ENCODE results near the gene NPC2. TPM values are rescaled to one million over a fixed set of nuclear protein-coding genes. Genes with fewer than 3 reads are reported as not detected.

The NPC2 gene
- total RNA-seq, 1 experiment from 2014 or later = 141 TPM

DNA sequence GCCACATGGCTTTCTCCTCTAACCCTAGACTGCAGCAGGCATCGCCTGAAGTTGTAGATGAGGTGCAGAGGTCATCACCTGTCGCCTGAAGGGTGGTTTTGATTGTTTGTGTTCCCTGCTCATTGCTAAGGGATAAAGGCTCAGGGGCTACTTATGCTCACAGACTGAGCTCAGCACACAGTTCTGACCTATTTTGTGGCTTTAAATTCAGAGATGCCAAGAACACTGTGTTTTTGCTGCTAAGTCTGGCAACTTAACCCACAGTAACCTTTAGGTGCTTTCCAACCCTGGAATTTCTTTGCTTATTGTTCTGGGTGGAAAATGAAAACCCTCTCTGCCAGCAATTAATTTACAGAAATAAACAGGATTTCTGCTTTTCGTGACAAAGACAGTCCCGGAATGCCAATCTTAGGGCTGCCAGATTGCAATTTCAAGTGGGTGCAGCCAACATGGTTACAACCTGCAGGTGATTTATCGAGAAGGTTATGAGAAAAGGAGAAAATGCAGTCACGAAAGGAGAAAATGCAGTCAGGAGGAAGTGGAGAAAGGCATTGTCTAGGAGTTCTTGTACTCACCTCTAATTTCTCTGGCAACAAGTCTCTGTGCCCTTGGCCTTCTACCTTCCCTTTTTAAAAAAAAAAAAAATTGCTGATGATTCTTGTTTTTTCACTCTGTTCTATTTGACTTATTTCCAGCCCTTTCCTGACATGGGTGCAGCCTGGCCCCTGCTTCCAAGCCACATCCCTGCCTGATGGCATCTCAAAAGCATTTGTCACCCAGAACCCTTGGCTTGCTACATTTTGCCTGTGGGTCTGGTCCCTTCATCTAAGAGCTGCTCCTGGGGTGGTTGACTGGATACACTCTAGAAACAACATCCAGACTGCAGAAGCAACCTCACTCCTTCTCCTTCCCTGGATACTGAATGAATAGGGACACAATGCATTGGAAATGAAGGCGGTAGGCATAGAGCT is 23.3 kb downstream of the NPC2 start:
- Histone ChIP-seq H3K4me1 (ENCODE audit: control insufficient read depth, insufficient read depth, low read length) (no peaks in the 10 kb centered on the region), H3K27me3 (ENCODE audit: control insufficient read depth, insufficient read depth, low read length) (no peaks in the 10 kb centered on the region), H3K27ac (ENCODE audit: low read length) (no peak overlapping the region), H3K9me3 (ENCODE audit: control insufficient read depth, insufficient read depth, low read depth, low read length) (no peaks in the 10 kb centered on the region), H3K4me3 (ENCODE audit: low read depth in 2 of 2, low read length in 2 of 2) (no peak overlapping the region), H3K36me3 (ENCODE audit: control insufficient read depth, insufficient read depth, low read length) (no peaks in the 10 kb centered on the region)
- intact Hi-C loops (cut with micrococcal nuclease; ENCODE audit: unreplicated experiment) = no loop called here
- ChIA-PET CTCF (no interaction called here), POLR2A (no interaction called here)
- BruUV-seq (replicated peaks) = no TSS peak
- in situ Hi-C loops (cut with HindIII; ENCODE audit: low pct_unique_long_range_greater_than_20kb, low sequenced_read_pairs) = no loop called here
- no peak for DNase-seq (ENCODE audit: low read depth, low spot score)
- no peak for ATAC-seq
- TF ChIP-seq SIN3A (IDR thresholded peaks at IDR 0.05; ENCODE audit: borderline replicate concordance, insufficient read depth, low read depth, low read length) (no peak), TCF7L2 (IDR thresholded peaks at IDR 0.05; ENCODE audit: low read depth, low read length) (no peak), POLR2AphosphoS5 (IDR thresholded peaks at IDR 0.05; ENCODE audit: low read depth, low read length) (no peak)

DNA sequence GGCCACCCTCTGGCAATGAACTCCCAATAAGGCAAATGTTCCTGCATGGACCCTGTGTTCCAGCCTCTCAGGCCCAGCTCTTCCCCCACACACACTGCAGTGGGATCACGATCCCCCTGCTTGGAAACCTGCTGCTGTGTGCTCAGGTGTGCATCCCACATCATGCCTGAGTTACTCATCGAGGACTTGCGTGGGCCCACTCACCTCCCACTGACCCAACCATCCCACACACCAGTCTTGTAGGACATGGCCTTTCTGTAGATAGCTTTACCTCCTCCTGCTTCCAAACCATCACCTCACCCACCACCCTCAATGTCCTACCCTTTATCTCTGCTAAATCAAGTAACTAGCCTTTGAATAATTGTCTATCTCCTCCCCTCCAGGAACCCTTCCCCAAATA is 24.6 kb downstream of the NPC2 start:
- BruUV-seq (replicated peaks) = no TSS peak
- Histone ChIP-seq H3K27me3 (ENCODE audit: control insufficient read depth, insufficient read depth, low read length) (no peaks in the 10 kb centered on the region), H3K4me3 (ENCODE audit: low read depth in 2 of 2, low read length in 2 of 2) (no peak overlapping the region), H3K27ac (ENCODE audit: low read length) (no peak overlapping the region), H3K9me3 (ENCODE audit: control insufficient read depth, insufficient read depth, low read depth, low read length) (no peaks in the 10 kb centered on the region), H3K4me1 (ENCODE audit: control insufficient read depth, insufficient read depth, low read length) (no peaks in the 10 kb centered on the region), H3K36me3 (ENCODE audit: control insufficient read depth, insufficient read depth, low read length) (no peaks in the 10 kb centered on the region)
- TF ChIP-seq, protein P1, sequence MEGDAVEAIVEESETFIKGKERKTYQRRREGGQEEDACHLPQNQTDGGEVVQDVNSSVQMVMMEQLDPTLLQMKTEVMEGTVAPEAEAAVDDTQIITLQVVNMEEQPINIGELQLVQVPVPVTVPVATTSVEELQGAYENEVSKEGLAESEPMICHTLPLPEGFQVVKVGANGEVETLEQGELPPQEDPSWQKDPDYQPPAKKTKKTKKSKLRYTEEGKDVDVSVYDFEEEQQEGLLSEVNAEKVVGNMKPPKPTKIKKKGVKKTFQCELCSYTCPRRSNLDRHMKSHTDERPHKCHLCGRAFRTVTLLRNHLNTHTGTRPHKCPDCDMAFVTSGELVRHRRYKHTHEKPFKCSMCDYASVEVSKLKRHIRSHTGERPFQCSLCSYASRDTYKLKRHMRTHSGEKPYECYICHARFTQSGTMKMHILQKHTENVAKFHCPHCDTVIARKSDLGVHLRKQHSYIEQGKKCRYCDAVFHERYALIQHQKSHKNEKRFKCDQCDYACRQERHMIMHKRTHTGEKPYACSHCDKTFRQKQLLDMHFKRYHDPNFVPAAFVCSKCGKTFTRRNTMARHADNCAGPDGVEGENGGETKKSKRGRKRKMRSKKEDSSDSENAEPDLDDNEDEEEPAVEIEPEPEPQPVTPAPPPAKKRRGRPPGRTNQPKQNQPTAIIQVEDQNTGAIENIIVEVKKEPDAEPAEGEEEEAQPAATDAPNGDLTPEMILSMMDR (IDR thresholded peaks at IDR 0.05) = no peak
- TF ChIP-seq POLR2AphosphoS5 (IDR thresholded peaks at IDR 0.05; ENCODE audit: low read depth, low read length) (no peak), TCF7L2 (IDR thresholded peaks at IDR 0.05; ENCODE audit: low read depth, low read length) (no peak), SIN3A (IDR thresholded peaks at IDR 0.05; ENCODE audit: borderline replicate concordance, insufficient read depth, low read depth, low read length) (no peak)
- TF ChIP-seq, protein P2, sequence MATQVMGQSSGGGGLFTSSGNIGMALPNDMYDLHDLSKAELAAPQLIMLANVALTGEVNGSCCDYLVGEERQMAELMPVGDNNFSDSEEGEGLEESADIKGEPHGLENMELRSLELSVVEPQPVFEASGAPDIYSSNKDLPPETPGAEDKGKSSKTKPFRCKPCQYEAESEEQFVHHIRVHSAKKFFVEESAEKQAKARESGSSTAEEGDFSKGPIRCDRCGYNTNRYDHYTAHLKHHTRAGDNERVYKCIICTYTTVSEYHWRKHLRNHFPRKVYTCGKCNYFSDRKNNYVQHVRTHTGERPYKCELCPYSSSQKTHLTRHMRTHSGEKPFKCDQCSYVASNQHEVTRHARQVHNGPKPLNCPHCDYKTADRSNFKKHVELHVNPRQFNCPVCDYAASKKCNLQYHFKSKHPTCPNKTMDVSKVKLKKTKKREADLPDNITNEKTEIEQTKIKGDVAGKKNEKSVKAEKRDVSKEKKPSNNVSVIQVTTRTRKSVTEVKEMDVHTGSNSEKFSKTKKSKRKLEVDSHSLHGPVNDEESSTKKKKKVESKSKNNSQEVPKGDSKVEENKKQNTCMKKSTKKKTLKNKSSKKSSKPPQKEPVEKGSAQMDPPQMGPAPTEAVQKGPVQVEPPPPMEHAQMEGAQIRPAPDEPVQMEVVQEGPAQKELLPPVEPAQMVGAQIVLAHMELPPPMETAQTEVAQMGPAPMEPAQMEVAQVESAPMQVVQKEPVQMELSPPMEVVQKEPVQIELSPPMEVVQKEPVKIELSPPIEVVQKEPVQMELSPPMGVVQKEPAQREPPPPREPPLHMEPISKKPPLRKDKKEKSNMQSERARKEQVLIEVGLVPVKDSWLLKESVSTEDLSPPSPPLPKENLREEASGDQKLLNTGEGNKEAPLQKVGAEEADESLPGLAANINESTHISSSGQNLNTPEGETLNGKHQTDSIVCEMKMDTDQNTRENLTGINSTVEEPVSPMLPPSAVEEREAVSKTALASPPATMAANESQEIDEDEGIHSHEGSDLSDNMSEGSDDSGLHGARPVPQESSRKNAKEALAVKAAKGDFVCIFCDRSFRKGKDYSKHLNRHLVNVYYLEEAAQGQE (IDR thresholded peaks at IDR 0.05; ENCODE audit: insufficient read depth in 1 of 2, low read depth in 2 of 2, low read length in 1 of 2) = no peak
- in situ Hi-C loops (cut with HindIII; ENCODE audit: low pct_unique_long_range_greater_than_20kb, low sequenced_read_pairs) (no loop called here), intact Hi-C loops (cut with micrococcal nuclease; ENCODE audit: unreplicated experiment) (no loop called here)
- POLR2A ChIA-PET = no interaction called here
- ATAC-seq = no peak
- no peak for DNase-seq (ENCODE audit: low read depth, low spot score)
- CTCF ChIA-PET = no interaction called here

DNA sequence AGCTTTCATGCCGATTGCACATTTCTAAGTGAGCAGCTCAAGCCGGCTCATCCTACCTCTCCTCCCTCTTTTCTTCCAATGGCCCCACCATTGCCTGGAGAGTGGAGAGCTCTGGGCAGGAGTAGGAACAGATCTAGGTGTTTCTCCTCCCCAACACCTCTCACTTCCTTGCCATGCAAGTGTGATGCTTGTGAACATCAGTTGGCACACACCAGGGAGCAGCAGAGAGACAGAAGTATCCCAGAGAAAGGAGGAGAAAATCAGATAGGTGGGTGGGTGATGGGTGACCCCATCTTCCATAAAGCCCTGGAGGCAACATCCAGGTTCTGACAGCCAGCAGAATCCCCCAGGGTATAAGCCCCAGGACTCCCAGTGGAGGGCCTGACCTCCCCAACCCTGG is 27.8 kb downstream of the NPC2 start:
- ChIA-PET POLR2A (interaction anchor here (0.8 kb wide), 1 partner anchor 28 kb away, joined by 4 read pairs; the partner anchor contains the start of genes ISCA2 and NPC2), CTCF (no interaction called here)
- ATAC-seq = no peak
- Histone ChIP-seq H3K4me3 (ENCODE audit: low read depth in 2 of 2, low read length in 2 of 2) (no peak overlapping the region), H3K4me1 (ENCODE audit: control insufficient read depth, insufficient read depth, low read length) (no peaks in the 10 kb centered on the region), H3K27me3 (ENCODE audit: control insufficient read depth, insufficient read depth, low read length) (no peaks in the 10 kb centered on the region), H3K27ac (ENCODE audit: low read length) (no peak overlapping the region), H3K36me3 (ENCODE audit: control insufficient read depth, insufficient read depth, low read length) (no peaks in the 10 kb centered on the region), H3K9me3 (ENCODE audit: control insufficient read depth, insufficient read depth, low read depth, low read length) (no peaks in the 10 kb centered on the region)
- no peak for DNase-seq (ENCODE audit: low read depth, low spot score)
- TF ChIP-seq SIN3A (IDR thresholded peaks at IDR 0.05; ENCODE audit: borderline replicate concordance, insufficient read depth, low read depth, low read length) = no peak
- TF ChIP-seq, protein P2 (IDR thresholded peaks at IDR 0.05; ENCODE audit: insufficient read depth in 1 of 2, low read depth in 2 of 2, low read length in 1 of 2) = no peak
- no peak for TF ChIP-seq POLR2AphosphoS5 (IDR thresholded peaks at IDR 0.05; ENCODE audit: low read depth, low read length)
- TF ChIP-seq, protein P1 (IDR thresholded peaks at IDR 0.05) = no peak
- no peak for TF ChIP-seq TCF7L2 (IDR thresholded peaks at IDR 0.05; ENCODE audit: low read depth, low read length)
- in situ Hi-C loops (cut with HindIII; ENCODE audit: low pct_unique_long_range_greater_than_20kb, low sequenced_read_pairs) (no loop called here), intact Hi-C loops (cut with micrococcal nuclease; ENCODE audit: unreplicated experiment) (no loop called here)
- BruUV-seq (replicated peaks) = no TSS peak
